HepG2 (cell line): ENCODE results near the gene PLXND1. TPM values are rescaled to one million over a fixed set of nuclear protein-coding genes. Genes with fewer than 3 reads are reported as not detected.

ENCODE experiments used
- HIVEP1 ChIP-seq: sonication (generic); formaldehyde crosslinking; IDR thresholded peaks from 2 replicates; pipeline ENCODE4 v1.4.0; 2020; ENCODE audit warnings: mild to moderate bottlenecking, missing genetic modification reagents
- ZNF782 ChIP-seq: sonication (generic); formaldehyde crosslinking; IDR thresholded peaks from 2 replicates; pipeline ENCODE4 v1.4.0; 2020; ENCODE audit warnings: missing genetic modification reagents, mild to moderate bottlenecking, borderline replicate concordance
- polyA plus RNA-seq, 8 experiments: library from polyadenylated mRNA; depleted of rRNA in 3 of 8; stranded (reverse) in 7 of 8; unstranded in 1 of 8; fragments of >200 nt; fragmentation: Illumina TruSeq in 4 of 8; extraction: Trizol in 4 of 8; gene quantifications; 2 replicates each; pipeline versions ENCODE4 v1.2.1 to v1.2.3, GENCODE V29; 2011 to 2016; ENCODE audit warnings: low read depth in 4 of 8, missing spikeins in 1 of 8, mixed read lengths in 1 of 8; ENCODE audit not compliant: insufficient read depth in 1 of 8
- total RNA-seq, 5 experiments: library from RNA; depleted of rRNA; stranded (reverse); fragments of >200 nt; fragmentation: Illumina TruSeq; extraction: Trizol; gene quantifications; 2 replicates each; pipeline ENCODE4 v1.2.3, GENCODE V29; 2016; ENCODE audit warnings: low read depth in 1 of 5
- TF ChIP-seq, protein P1 (sequence below): IDR thresholded peaks from 2 replicates; pipeline ENCODE4 v1.6.1; 2012; ENCODE audit warnings: low read length, improper control_type of control experiment
- TF ChIP-seq, protein P2 (sequence below): sonication (generic); formaldehyde crosslinking; IDR thresholded peaks from 2 replicates; pipeline ENCODE4 v1.5.0; 2020; ENCODE audit warnings: mild to moderate bottlenecking, missing genetic modification reagents
- TF ChIP-seq, protein P3 (sequence below), 2 experiments: IDR thresholded peaks; 2 replicates each; pipeline ENCODE4 v1.6.1; 2011 to 2012; ENCODE audit warnings: low read length in 2 of 2, borderline replicate concordance in 1 of 2, low read depth in 1 of 2, mild to moderate bottlenecking in 1 of 2, moderate library complexity in 1 of 2
- TF ChIP-seq, protein P4 (sequence below), 2 experiments: sonication (generic) in 1 of 2; formaldehyde crosslinking in 1 of 2; IDR thresholded peaks; 2 replicates each; pipeline versions ENCODE4 v1.5.1 to v1.6.1; 2011 to 2020; ENCODE audit warnings: borderline replicate concordance in 1 of 2, low read depth in 1 of 2, low read length in 1 of 2, mild to moderate bottlenecking in 1 of 2, missing genetic modification reagents in 1 of 2, moderate library complexity in 1 of 2

PLXND1 gene
- total and polyA plus RNA-seq, 2 of the 13 experiments (the other 11 are each of a cell fraction or from before 2014, with no cell fraction given), result 15.9 to 42.0 TPM

DNA sequence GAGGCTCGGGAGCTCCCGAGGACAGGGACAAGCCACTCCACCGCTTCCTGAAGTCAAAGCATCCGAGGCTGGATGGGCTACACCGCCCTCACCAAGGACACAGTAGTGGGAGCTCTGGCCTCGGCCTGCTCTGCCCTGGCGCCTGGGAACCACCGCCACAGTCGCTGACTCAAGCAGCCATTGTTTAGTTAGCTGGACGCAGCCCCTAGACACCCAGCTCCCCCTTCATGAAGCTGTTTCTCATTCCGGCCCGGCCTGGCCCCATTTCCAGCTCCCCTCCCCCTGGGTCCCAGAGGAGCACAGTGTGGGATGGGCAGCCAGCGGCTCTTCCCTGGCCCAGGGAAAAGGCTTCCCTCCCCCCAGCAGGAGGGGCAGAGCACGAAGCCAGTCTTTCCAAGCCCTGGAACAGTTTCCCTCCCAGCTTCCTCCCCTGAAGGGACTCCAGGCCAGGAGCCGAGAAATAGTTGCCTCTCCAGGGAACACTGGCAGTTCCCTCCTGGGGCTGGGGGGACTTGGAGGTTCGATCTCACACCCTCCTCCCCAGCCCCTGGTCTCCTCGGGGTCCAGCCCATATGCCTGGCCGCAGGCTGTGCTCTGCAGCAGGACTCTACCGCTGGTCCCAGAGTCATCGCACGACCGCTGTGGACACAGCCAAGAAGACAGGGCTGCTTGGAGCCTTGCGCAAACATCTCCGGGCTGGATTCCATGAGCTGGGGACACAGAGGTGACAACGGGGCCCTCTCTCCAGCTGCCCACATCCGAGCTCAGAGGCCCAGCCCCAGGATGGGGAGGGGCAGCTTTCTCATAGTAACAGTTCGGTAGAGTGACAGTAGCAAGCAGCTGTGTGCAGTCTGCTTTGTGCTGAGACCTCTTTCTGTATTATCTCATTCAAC is 10.0 kb downstream of the PLXND1 start (continued):
- TF ChIP-seq, protein P1, sequence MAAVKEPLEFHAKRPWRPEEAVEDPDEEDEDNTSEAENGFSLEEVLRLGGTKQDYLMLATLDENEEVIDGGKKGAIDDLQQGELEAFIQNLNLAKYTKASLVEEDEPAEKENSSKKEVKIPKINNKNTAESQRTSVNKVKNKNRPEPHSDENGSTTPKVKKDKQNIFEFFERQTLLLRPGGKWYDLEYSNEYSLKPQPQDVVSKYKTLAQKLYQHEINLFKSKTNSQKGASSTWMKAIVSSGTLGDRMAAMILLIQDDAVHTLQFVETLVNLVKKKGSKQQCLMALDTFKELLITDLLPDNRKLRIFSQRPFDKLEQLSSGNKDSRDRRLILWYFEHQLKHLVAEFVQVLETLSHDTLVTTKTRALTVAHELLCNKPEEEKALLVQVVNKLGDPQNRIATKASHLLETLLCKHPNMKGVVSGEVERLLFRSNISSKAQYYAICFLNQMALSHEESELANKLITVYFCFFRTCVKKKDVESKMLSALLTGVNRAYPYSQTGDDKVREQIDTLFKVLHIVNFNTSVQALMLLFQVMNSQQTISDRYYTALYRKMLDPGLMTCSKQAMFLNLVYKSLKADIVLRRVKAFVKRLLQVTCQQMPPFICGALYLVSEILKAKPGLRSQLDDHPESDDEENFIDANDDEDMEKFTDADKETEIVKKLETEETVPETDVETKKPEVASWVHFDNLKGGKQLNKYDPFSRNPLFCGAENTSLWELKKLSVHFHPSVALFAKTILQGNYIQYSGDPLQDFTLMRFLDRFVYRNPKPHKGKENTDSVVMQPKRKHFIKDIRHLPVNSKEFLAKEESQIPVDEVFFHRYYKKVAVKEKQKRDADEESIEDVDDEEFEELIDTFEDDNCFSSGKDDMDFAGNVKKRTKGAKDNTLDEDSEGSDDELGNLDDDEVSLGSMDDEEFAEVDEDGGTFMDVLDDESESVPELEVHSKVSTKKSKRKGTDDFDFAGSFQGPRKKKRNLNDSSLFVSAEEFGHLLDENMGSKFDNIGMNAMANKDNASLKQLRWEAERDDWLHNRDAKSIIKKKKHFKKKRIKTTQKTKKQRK, result no peak
- TF ChIP-seq, protein P2, sequence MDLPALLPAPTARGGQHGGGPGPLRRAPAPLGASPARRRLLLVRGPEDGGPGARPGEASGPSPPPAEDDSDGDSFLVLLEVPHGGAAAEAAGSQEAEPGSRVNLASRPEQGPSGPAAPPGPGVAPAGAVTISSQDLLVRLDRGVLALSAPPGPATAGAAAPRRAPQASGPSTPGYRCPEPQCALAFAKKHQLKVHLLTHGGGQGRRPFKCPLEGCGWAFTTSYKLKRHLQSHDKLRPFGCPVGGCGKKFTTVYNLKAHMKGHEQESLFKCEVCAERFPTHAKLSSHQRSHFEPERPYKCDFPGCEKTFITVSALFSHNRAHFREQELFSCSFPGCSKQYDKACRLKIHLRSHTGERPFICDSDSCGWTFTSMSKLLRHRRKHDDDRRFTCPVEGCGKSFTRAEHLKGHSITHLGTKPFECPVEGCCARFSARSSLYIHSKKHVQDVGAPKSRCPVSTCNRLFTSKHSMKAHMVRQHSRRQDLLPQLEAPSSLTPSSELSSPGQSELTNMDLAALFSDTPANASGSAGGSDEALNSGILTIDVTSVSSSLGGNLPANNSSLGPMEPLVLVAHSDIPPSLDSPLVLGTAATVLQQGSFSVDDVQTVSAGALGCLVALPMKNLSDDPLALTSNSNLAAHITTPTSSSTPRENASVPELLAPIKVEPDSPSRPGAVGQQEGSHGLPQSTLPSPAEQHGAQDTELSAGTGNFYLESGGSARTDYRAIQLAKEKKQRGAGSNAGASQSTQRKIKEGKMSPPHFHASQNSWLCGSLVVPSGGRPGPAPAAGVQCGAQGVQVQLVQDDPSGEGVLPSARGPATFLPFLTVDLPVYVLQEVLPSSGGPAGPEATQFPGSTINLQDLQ (CRISPR knock-in tag), result 0 out of 2 replicates have a peak, but pooled peaks have one; percentile 46
- TF ChIP-seq HIVEP1 (no peak), ZNF782 (CRISPR knock-in tag) (peak; percentile 46; the same call in 1 of the 2 replicates)
- TF ChIP-seq, protein P3, sequence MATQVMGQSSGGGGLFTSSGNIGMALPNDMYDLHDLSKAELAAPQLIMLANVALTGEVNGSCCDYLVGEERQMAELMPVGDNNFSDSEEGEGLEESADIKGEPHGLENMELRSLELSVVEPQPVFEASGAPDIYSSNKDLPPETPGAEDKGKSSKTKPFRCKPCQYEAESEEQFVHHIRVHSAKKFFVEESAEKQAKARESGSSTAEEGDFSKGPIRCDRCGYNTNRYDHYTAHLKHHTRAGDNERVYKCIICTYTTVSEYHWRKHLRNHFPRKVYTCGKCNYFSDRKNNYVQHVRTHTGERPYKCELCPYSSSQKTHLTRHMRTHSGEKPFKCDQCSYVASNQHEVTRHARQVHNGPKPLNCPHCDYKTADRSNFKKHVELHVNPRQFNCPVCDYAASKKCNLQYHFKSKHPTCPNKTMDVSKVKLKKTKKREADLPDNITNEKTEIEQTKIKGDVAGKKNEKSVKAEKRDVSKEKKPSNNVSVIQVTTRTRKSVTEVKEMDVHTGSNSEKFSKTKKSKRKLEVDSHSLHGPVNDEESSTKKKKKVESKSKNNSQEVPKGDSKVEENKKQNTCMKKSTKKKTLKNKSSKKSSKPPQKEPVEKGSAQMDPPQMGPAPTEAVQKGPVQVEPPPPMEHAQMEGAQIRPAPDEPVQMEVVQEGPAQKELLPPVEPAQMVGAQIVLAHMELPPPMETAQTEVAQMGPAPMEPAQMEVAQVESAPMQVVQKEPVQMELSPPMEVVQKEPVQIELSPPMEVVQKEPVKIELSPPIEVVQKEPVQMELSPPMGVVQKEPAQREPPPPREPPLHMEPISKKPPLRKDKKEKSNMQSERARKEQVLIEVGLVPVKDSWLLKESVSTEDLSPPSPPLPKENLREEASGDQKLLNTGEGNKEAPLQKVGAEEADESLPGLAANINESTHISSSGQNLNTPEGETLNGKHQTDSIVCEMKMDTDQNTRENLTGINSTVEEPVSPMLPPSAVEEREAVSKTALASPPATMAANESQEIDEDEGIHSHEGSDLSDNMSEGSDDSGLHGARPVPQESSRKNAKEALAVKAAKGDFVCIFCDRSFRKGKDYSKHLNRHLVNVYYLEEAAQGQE (IDR thresholded peaks at IDR 0.05; ENCODE audit: borderline replicate concordance in 1 of 2, low read depth in 1 of 2, low read length in 2 of 2), result peak in 1 of 2 experiments; percentile 40; a peak in 2 of 4 replicates
- TF ChIP-seq, protein P4, sequence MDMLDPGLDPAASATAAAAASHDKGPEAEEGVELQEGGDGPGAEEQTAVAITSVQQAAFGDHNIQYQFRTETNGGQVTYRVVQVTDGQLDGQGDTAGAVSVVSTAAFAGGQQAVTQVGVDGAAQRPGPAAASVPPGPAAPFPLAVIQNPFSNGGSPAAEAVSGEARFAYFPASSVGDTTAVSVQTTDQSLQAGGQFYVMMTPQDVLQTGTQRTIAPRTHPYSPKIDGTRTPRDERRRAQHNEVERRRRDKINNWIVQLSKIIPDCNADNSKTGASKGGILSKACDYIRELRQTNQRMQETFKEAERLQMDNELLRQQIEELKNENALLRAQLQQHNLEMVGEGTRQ (IDR thresholded peaks at IDR 0.05; ENCODE audit: low read depth, low read length), result no peak
- TF ChIP-seq, protein P4 (CRISPR knock-in tag; IDR thresholded peaks at IDR 0.05; ENCODE audit: borderline replicate concordance), result no peak
